Right renal pelvis (tissue), 4 donors: ENCODE measurements around the gene LYPD6. TPM values are rescaled to one million over a fixed set of nuclear protein-coding genes. Genes with fewer than 3 reads are reported as not detected.

ENCODE experiments used
- DNase-seq, 4 donors: peaks; one replicate each; pipeline ENCODE4 v3.0.0-alpha.2; 2013; ENCODE audit warnings: low read depth in 4 of 4, low spot score in 3 of 4, missing footprints in 1 of 4
- polyA plus RNA-seq, 4 donors: library from polyadenylated mRNA; unstranded; fragments of 120-200 nt; gene quantifications; one replicate each; pipeline ENCODE4 v1.2.1, GENCODE V29; 2013; ENCODE audit not compliant: insufficient read length in 4 of 4

LYPD6 gene
- polyA plus RNA-seq, 4 donors: 15.9 to 23.3 (median 20.8) TPM

- DNase-seq: no peak
These were observed 116.4 kb downstream of the LYPD6 start for GRCh38 chr2:149446748-149447147.

- DNase-seq: no peak
These were observed 117.9 kb downstream of the LYPD6 start for GRCh38 chr2:149448315-149448714.

- DNase-seq: no peak
These were observed 118.6 kb downstream of the LYPD6 start for GRCh38 chr2:149449017-149449416.

GRCh38 chr2:149451417-149452165 lies 121.2 kb downstream of the LYPD6 start:
- no peak for DNase-seq

GRCh38 chr2:149456285-149456684 lies 125.9 kb downstream of the LYPD6 start:
- no peak for DNase-seq

- DNase-seq: no peak
These were observed 128.1 kb downstream of the LYPD6 start for GRCh38 chr2:149458502-149458901.

- no peak for DNase-seq
These were observed 133.1 kb downstream of the LYPD6 start for GRCh38 chr2:149463328-149464002.

GRCh38 chr2:149464396-149464795 lies 134.0 kb downstream of the LYPD6 start:
- no peak for DNase-seq

GRCh38 chr2:149465873-149466272 lies 135.5 kb downstream of the LYPD6 start:
- DNase-seq: no peak

GRCh38 chr2:149466635-149467034 lies 136.2 kb downstream of the LYPD6 start:
- DNase-seq: peak in 2 of 4 donors; percentile 10 to 44

- DNase-seq: peak in 1 of 4 donors; percentile 62
These were observed 137.0 kb downstream of the LYPD6 start for GRCh38 chr2:149467436-149467835.

GRCh38 chr2:149468636-149469035 lies 138.2 kb downstream of the LYPD6 start:
- DNase-seq: no peak

- DNase-seq: no peak
These were observed 139.7 kb downstream of the LYPD6 start for GRCh38 chr2:149470046-149470445.

GRCh38 chr2:149472413-149472812 lies 142.0 kb downstream of the LYPD6 start:
- no peak for DNase-seq

- no peak for DNase-seq
These were observed 142.7 kb downstream of the LYPD6 start for GRCh38 chr2:149473068-149473467.

- DNase-seq: no peak
These were observed 143.1 kb downstream of the LYPD6 start for GRCh38 chr2:149473521-149473920.

- no peak for DNase-seq
These were observed 152.7 kb downstream of the LYPD6 start for GRCh38 chr2:149483004-149483605.

- no peak for DNase-seq
These were observed 156.3 kb downstream of the LYPD6 start for GRCh38 chr2:149486664-149487063.

- DNase-seq: no peak
These were observed 156.8 kb downstream of the LYPD6 start for GRCh38 chr2:149487189-149487588.

GRCh38 chr2:149488706-149489440 lies 158.5 kb downstream of the LYPD6 start:
- DNase-seq: no peak

- no peak for DNase-seq
These were observed 159.1 kb downstream of the LYPD6 start for GRCh38 chr2:149489452-149489851.
